Testis (tissue), 2 donors: ENCODE measurements around the gene IGFBP7.

Experiments used
- POLR2A ChIP-seq: fragments of 450-650 bp; IDR thresholded peaks from one replicate; pipeline ENCODE4 v1.6.1; 2017; ENCODE audit warnings: antibody characterized with exemption, mild to moderate bottlenecking, moderate library complexity
- TF ChIP-seq, protein P1 (sequence below), 3 experiments: fragments of 450-650 bp in 2 of 3; fragments of 200-600 bp in 1 of 3; sonication (generic) in 1 of 3; IDR thresholded peaks; one replicate each; pipeline ENCODE4 v1.5.1; 2016 to 2019; ENCODE audit warnings: antibody characterized with exemption in 3 of 3, mild to moderate bottlenecking in 2 of 3, moderate library complexity in 1 of 3

- TF ChIP-seq, protein P1, sequence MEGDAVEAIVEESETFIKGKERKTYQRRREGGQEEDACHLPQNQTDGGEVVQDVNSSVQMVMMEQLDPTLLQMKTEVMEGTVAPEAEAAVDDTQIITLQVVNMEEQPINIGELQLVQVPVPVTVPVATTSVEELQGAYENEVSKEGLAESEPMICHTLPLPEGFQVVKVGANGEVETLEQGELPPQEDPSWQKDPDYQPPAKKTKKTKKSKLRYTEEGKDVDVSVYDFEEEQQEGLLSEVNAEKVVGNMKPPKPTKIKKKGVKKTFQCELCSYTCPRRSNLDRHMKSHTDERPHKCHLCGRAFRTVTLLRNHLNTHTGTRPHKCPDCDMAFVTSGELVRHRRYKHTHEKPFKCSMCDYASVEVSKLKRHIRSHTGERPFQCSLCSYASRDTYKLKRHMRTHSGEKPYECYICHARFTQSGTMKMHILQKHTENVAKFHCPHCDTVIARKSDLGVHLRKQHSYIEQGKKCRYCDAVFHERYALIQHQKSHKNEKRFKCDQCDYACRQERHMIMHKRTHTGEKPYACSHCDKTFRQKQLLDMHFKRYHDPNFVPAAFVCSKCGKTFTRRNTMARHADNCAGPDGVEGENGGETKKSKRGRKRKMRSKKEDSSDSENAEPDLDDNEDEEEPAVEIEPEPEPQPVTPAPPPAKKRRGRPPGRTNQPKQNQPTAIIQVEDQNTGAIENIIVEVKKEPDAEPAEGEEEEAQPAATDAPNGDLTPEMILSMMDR (IDR thresholded peaks at IDR 0.05) = no peak
- no peak for TF ChIP-seq POLR2A
These were observed 46.7 kb downstream of the IGFBP7 start for GRCh38 chr4:57063518-57063917.
